ENCODE data around the gene HAT1. TPM values are rescaled to one million over a fixed set of nuclear protein-coding genes. Genes with fewer than 3 reads are reported as not detected.

HAT1 gene
- total and polyA plus RNA-seq, 10 of the 15 experiments (the other 5 are each of a cell fraction or from before 2014, with no cell fraction given) = 60.0 to 225 (median 130) TPM

GRCh38 chr2:171930385-171930784 is 8.1 kb downstream of the HAT1 start:
- CTCF ChIA-PET = no interaction called here
- Histone ChIP-seq H4K20me1 (ENCODE audit: control insufficient read depth, insufficient read depth) (no peaks in the 10 kb centered on the region), H3K79me2 (ENCODE audit: control insufficient read depth, insufficient read depth, low read length) (peaks cover 58% of the 10 kb centered on the region), H2AFZ (ENCODE audit: control insufficient read depth, low read depth, low read length) (no peak overlapping the region), H3K4me2 (ENCODE audit: control insufficient read depth, insufficient read depth) (peak overlapping the region; percentile 59; the same call in 1 of the 2 replicates), H3K27me3 (replicated peaks in 1 of 2; ENCODE audit: control insufficient read depth in 2 of 2, insufficient read depth in 2 of 2, low read length in 1 of 2) (no peaks in the 10 kb centered on the region), H3K36me3 (ENCODE audit: control insufficient read depth in 2 of 2, insufficient read depth in 2 of 2, low read length in 1 of 2) (peaks cover 3 to 8% of the 10 kb centered on the region in 2 experiments; a peak in 3 of 4 replicates), H3K4me1 (ENCODE audit: control insufficient read depth, insufficient read depth, low read length) (no peaks in the 10 kb centered on the region; the same call in 1 of the 2 replicates), H3K27ac (ENCODE audit: control insufficient read depth, insufficient read depth) (no peak overlapping the region), H3K9ac (ENCODE audit: control insufficient read depth, insufficient read depth, low read length) (no peak overlapping the region), H3K4me3 (no peak overlapping the region; the same call in 1 of the 2 replicates), H3K9me3 (replicated peaks; ENCODE audit: control insufficient read depth, insufficient read depth, low read length) (peaks cover 1% of the 10 kb centered on the region; the same call in 1 of the 3 replicates)
- BruUV-seq (replicated peaks) = no TSS peak
- in situ Hi-C loops (cut with MboI) (no loop called here), intact Hi-C loops (cut with micrococcal nuclease; ENCODE audit: unreplicated experiment) (no loop called here)
- RAD21 ChIA-PET (ENCODE audit: unreplicated experiment) = no interaction called here
- 77% methylated on average over 4 of the region's 4 CpGs for WGBS (ENCODE audit: insufficient coverage, insufficient replicate concordance, low lambda C conversion rate, missing lambda C conversion rate)
- ATAC-seq (no peak), FAIRE-seq (no peak), DNase-seq (ENCODE audit: low read depth, low spot score) (no peak)
- POLR2A ChIA-PET = no interaction called here
- SMC1A ChIA-PET (ENCODE audit: uncharacterized antibody, unreplicated experiment) = no interaction called here
- TF ChIP-seq ATF3 (IDR thresholded peaks at IDR 0.05; ENCODE audit: borderline replicate concordance, extremely low read depth, low read depth, low read length) = no peak

DNA sequence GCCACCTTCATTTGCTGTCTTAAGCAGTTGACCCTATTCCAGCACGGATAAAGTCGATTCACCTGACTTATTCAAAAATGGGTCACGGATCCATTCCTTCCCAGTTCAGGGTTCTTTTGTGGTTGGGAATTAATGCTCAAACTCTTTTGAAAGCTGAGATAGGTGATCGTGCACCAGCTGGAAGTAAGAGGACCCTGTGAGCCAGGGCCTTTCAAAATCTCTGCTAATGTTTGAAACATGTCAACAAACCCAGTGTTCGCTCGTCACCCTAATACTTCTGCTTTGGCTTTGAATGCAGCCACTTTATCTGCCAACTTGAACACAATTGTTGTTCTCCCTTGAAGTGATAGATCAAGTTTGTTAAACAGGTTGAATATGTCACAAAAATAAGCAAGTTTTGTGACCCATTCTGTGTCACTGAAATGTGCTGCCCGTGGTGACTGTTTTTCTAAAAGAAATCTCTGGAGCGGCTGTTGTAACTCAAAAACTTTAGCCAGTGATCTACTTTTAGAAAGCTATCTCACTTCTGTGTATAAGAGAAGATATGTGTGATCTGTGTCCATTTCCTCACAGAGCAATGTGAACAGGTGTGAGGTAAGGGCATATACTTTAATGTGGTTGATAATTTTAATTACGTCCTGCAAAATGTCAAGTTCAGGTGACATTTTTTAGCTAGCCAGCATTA is 16.9 kb downstream of the HAT1 start:
- ChIA-PET SMC1A (ENCODE audit: uncharacterized antibody, unreplicated experiment) (no interaction called here), CTCF (interaction anchor here (1.4 kb wide), 1 partner anchor 20 kb away, joined by 3 read pairs; no protein-coding TSS in a partner anchor), RAD21 (ENCODE audit: unreplicated experiment) (no interaction called here), POLR2A (interaction anchor here (0.6 kb wide), 1 partner anchor 250 kb away, joined by 4 read pairs; no protein-coding TSS in a partner anchor)
- no peaks in the 10 kb centered on the region; a peak in 1 of 4 replicates for H3K36me3 ChIP-seq (ENCODE audit: control insufficient read depth in 2 of 2, insufficient read depth in 2 of 2, low read length in 1 of 2)
- BruUV-seq (replicated peaks) = no TSS peak
- H3K9ac ChIP-seq (ENCODE audit: control insufficient read depth, insufficient read depth, low read length) = no peak overlapping the region
- no peak for FAIRE-seq
- 99% methylated on average over 9 of the region's 9 CpGs for WGBS (ENCODE audit: insufficient coverage, insufficient replicate concordance, low lambda C conversion rate, missing lambda C conversion rate)
- H3K79me2 ChIP-seq (ENCODE audit: control insufficient read depth, insufficient read depth, low read length) = peaks cover 15% of the 10 kb centered on the region
- no peaks in the 10 kb centered on the region for H3K27me3 ChIP-seq (replicated peaks in 1 of 2; ENCODE audit: control insufficient read depth in 2 of 2, insufficient read depth in 2 of 2, low read length in 1 of 2)
- in situ Hi-C loops (cut with MboI) = no loop called here
- DNase-seq (ENCODE audit: low read depth, low spot score) = no peak
- no peaks in the 10 kb centered on the region for H4K20me1 ChIP-seq (ENCODE audit: control insufficient read depth, insufficient read depth)
- intact Hi-C loops (cut with micrococcal nuclease; ENCODE audit: unreplicated experiment) = no loop called here
- no peaks in the 10 kb centered on the region for H3K9me3 ChIP-seq (replicated peaks; ENCODE audit: control insufficient read depth, insufficient read depth, low read length)
- no peaks in the 10 kb centered on the region for H3K4me1 ChIP-seq (ENCODE audit: control insufficient read depth, insufficient read depth, low read length)
- no peak overlapping the region for H3K4me2 ChIP-seq (ENCODE audit: control insufficient read depth, insufficient read depth)
- no peak overlapping the region for H2AFZ ChIP-seq (ENCODE audit: control insufficient read depth, low read depth, low read length)
- no peak for TF ChIP-seq SPI1 (IDR thresholded peaks at IDR 0.05; ENCODE audit: borderline replicate concordance, insufficient read depth, low read depth, low read length)
- TF ChIP-seq ZBTB33 (IDR thresholded peaks at IDR 0.05) = no peak
- TF ChIP-seq LARP7 (IDR thresholded peaks at IDR 0.05) = no peak
- no peak for TF ChIP-seq PML (IDR thresholded peaks at IDR 0.05; ENCODE audit: low read length)
- no peak for TF ChIP-seq HDGF (IDR thresholded peaks at IDR 0.05)
- TF ChIP-seq DPF2 (IDR thresholded peaks at IDR 0.05) = no peak
- TF ChIP-seq, protein P1, sequence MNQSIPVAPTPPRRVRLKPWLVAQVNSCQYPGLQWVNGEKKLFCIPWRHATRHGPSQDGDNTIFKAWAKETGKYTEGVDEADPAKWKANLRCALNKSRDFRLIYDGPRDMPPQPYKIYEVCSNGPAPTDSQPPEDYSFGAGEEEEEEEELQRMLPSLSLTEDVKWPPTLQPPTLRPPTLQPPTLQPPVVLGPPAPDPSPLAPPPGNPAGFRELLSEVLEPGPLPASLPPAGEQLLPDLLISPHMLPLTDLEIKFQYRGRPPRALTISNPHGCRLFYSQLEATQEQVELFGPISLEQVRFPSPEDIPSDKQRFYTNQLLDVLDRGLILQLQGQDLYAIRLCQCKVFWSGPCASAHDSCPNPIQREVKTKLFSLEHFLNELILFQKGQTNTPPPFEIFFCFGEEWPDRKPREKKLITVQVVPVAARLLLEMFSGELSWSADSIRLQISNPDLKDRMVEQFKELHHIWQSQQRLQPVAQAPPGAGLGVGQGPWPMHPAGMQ (IDR thresholded peaks at IDR 0.05; ENCODE audit: borderline replicate concordance) = no peak
- TF ChIP-seq CBX3 (IDR thresholded peaks at IDR 0.05; ENCODE audit: borderline replicate concordance, low read depth) = no peak
- H3K4me3 ChIP-seq = no peak overlapping the region
- no peak overlapping the region for H3K27ac ChIP-seq (ENCODE audit: control insufficient read depth, insufficient read depth)
- no peak for ATAC-seq
